ENCODE data around the gene SPATA13.
"Not testable (repeated sequence)": the region's sequence is repeated elsewhere in the genome, so short reads cannot be mapped to it uniquely, and the experiment has no call there.

The SPATA13 gene

GRCh38 chr13:24202215-24202614, 41.7 kb downstream of the SPATA13 start:
- no peak for DNase-seq

GRCh38 chr13:24203273-24203672, 42.8 kb downstream of the SPATA13 start:
- no peak for DNase-seq

- no peak for DNase-seq
Observed at GRCh38 chr13:24203811-24204210, 43.3 kb downstream of the SPATA13 start.

- not testable (repeated sequence) for DNase-seq
Observed at GRCh38 chr13:24205076-24205475, 44.6 kb downstream of the SPATA13 start.

- DNase-seq = peak; percentile 18
Observed at GRCh38 chr13:24207841-24208667, 47.5 kb downstream of the SPATA13 start.

GRCh38 chr13:24209138-24209537, 48.6 kb downstream of the SPATA13 start:
- DNase-seq = no peak

- no peak for DNase-seq
Observed at GRCh38 chr13:24212254-24212653, 51.7 kb downstream of the SPATA13 start.

- DNase-seq = no peak
Observed at GRCh38 chr13:24212674-24213073, 52.2 kb downstream of the SPATA13 start.

- DNase-seq = no peak
Observed at GRCh38 chr13:24213932-24214331, 53.4 kb downstream of the SPATA13 start.

GRCh38 chr13:24214528-24214927, 54.0 kb downstream of the SPATA13 start:
- DNase-seq = no peak

GRCh38 chr13:24215126-24215525, 54.6 kb downstream of the SPATA13 start:
- no peak for DNase-seq

GRCh38 chr13:24215732-24216131, 55.2 kb downstream of the SPATA13 start:
- DNase-seq = peak; percentile 10

- DNase-seq = no peak
Observed at GRCh38 chr13:24216176-24216575, 55.7 kb downstream of the SPATA13 start.

GRCh38 chr13:24216779-24217178, 56.3 kb downstream of the SPATA13 start:
- DNase-seq = not testable (repeated sequence)

- DNase-seq = peak; percentile 60
Observed at GRCh38 chr13:24217601-24218281, 57.2 kb downstream of the SPATA13 start.

- DNase-seq = no peak
Observed at GRCh38 chr13:24218338-24218737, 57.8 kb downstream of the SPATA13 start.

- no peak for DNase-seq
Observed at GRCh38 chr13:24218977-24219376, 58.5 kb downstream of the SPATA13 start.

- peak; percentile 69 for DNase-seq
Observed at GRCh38 chr13:24220086-24220703, 59.7 kb downstream of the SPATA13 start.

GRCh38 chr13:24221007-24221406, 60.5 kb downstream of the SPATA13 start:
- no peak for DNase-seq

- no peak for DNase-seq
Observed at GRCh38 chr13:24222756-24223155, 62.2 kb downstream of the SPATA13 start.

- DNase-seq = no peak
Observed at GRCh38 chr13:24223341-24224231, 63.1 kb downstream of the SPATA13 start.

GRCh38 chr13:24224232-24224680, 63.7 kb downstream of the SPATA13 start:
- no peak for DNase-seq

- DNase-seq = no peak
Observed at GRCh38 chr13:24225062-24225461, 64.5 kb downstream of the SPATA13 start.

Measured in COR-L47 (cell line).